HG02588 (cell line): ENCODE data around the gene LILRA1.
A peak's percentile ranks its signal among the peaks of the same experiment; 100 is the strongest.
"Not testable (repeated sequence)": the region's sequence is repeated elsewhere in the genome, so short reads cannot be mapped to it uniquely, and the experiment has no call there.

Experiments used
- ATAC-seq: cut with Tn5 transposase; IDR thresholded peaks from one replicate; pipeline ENCODE4 v1.9.1; 2021; ENCODE audit warnings: mild to moderate bottlenecking, moderate library complexity; ENCODE audit not compliant: unreplicated experiment

LILRA1 gene

GRCh38 chr19:54576411-54576976, 16.9 kb upstream of the LILRA1 start:
- no peak for ATAC-seq

DNA sequence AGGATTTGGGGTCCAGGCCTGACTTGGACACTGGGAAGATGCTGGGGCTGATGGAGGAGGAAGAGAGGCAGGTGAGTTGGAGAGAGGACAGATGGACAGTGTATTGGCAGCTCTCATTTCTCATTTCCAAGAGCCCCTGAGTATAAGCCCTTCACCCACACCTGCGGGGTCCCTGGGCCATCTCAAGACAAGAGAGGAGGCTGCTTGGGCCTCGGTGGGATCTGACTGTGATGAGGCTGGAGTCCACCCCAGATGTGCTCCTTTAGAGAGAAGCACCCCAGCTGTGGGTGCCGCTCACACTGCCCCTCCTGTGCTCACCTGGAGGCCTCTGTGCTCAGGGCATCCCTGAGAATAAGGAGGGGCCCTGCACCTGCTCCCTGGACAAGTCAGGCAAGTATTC, 16.1 kb upstream of the LILRA1 start:
- ATAC-seq = no peak

DNA sequence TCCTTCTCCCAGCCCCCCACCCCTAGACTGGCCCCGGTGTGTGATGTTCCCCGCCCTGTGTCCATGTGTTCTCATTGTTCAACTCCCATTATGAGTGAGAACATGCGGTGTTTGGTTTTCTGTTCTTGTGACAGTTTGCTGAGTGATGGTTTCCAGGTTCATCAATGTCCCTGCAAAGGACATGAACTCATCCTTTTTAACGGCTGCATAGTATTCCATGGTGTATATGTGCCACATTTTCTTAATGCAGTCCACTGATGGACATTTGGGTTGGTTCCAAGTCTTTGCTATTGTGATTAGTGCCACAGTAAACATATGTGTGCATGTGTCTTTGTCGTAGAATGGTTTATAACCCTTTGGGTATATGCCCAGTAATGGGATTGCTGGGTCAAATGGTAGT, 15.2 kb upstream of the LILRA1 start:
- ATAC-seq = not testable (repeated sequence)

- ATAC-seq = no peak
Observed at GRCh38 chr19:54586397-54586796, 7.0 kb upstream of the LILRA1 start.

DNA sequence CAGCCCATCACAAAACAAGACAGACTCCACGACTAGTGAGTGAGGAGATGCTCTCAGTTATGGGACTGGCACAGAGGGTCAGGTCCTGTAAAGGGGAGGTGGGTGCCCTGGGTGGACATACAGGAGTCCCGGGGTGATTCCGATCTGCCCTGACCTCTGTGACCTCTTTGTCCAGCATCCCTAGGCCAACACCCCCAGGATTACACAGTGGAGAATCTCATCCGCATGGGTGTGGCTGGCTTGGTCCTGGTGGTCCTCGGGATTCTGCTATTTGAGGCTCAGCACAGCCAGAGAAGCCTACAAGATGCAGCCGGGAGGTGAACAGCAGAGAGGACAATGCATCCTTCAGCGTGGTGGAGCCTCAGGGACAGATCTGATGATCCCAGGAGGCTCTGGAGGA, 6.4 kb upstream of the LILRA1 start:
- ATAC-seq = no peak

- ATAC-seq = not testable (repeated sequence)
Observed at GRCh38 chr19:54593931-54594626, 647 bp downstream of the LILRA1 start.

GRCh38 chr19:54594737-54595136, 1.3 kb downstream of the LILRA1 start:
- ATAC-seq = no peak

DNA sequence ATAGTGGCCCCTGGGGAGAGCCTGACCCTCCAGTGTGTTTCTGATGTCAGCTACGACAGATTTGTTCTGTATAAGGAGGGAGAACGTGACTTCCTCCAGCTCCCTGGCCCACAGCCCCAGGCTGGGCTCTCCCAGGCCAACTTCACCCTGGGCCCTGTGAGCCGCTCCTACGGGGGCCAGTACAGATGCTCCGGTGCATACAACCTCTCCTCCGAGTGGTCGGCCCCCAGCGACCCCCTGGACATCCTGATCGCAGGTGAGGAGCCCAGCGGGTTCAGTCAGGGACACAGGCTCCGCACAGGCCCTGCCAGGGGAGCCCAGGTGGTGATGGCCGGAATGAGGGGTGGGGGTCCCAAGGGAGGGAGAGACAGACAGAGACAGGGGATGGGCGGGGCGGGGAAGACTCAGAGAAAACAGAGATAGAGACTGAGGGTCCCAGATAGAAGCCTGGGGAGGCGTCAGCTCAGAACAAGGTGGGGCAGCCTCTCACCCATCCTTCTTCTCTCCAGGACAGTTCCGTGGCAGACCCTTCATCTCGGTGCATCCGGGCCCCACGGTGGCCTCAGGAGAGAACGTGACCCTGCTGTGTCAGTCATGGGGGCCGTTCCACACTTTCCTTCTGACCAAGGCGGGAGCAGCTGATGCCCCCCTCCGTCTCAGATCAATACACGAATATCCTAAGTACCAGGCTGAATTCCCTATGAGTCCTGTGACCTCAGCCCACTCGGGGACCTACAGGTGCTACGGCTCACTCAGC, 2.4 kb downstream of the LILRA1 start:
- ATAC-seq = not testable (repeated sequence)

GRCh38 chr19:54600212-54600611, 6.8 kb downstream of the LILRA1 start:
- no peak for ATAC-seq

- no peak for ATAC-seq
Observed at GRCh38 chr19:54606230-54606629, 12.8 kb downstream of the LILRA1 start.

- ATAC-seq = peak; percentile 75
Observed at GRCh38 chr19:54606891-54607784, 13.7 kb downstream of the LILRA1 start.

GRCh38 chr19:54607785-54608150, 14.3 kb downstream of the LILRA1 start:
- ATAC-seq = no peak

- ATAC-seq = no peak
Observed at GRCh38 chr19:54608205-54608604, 14.8 kb downstream of the LILRA1 start.

DNA sequence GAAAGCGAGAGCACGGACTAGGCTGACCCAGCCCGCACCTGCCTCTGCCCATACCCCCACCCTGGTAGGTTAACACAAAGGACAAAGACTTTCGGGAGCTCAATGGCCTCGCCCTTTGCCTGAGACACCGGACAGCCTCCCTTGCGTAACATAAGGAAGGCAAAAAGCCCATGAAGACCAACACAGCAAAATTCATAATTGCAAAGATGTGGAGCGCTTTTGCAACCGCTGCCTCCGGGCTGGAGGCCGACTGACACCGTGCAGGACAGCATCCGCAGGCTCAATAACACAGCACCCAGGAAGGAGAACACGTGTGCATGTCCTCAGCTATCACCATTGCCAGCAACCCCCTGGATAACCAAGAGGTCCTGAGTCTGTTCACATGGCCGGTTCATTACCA, 15.4 kb downstream of the LILRA1 start:
- no peak for ATAC-seq

GRCh38 chr19:54609356-54609791, 15.9 kb downstream of the LILRA1 start:
- ATAC-seq = no peak

GRCh38 chr19:54612428-54612827, 19.0 kb downstream of the LILRA1 start:
- no peak for ATAC-seq

GRCh38 chr19:54614726-54615125, 21.3 kb downstream of the LILRA1 start:
- ATAC-seq = no peak

GRCh38 chr19:54616057-54616456, 22.6 kb downstream of the LILRA1 start:
- ATAC-seq = peak; percentile 10

- ATAC-seq = peak; percentile 79
Observed at GRCh38 chr19:54616821-54617560, 23.6 kb downstream of the LILRA1 start.

GRCh38 chr19:54620464-54620863, 27.0 kb downstream of the LILRA1 start:
- no peak for ATAC-seq
